Measurements from ENCODE around the gene LSP1. TPM values are rescaled to one million over a fixed set of nuclear protein-coding genes. Genes with fewer than 3 reads are reported as not detected.

LSP1 gene
- total RNA-seq, 1 donor from 2014 or later: not detected

GRCh38 chr11:1862588-1863351 is 9.9 kb downstream of the LSP1 start:
- H3K27me3 Mint-ChIP-seq: peaks cover 6% of the 10 kb centered on the region
- H3K9me3 Mint-ChIP-seq (ENCODE audit: low read depth): no peaks in the 10 kb centered on the region
- no peaks in the 10 kb centered on the region for H3K4me1 Mint-ChIP-seq (ENCODE audit: low read depth)
- no peak for DNase-seq (ENCODE audit: low spot score, unreplicated experiment)
- H3K36me3 Mint-ChIP-seq (ENCODE audit: insufficient read depth): no peaks in the 10 kb centered on the region
- no peak overlapping the region for H3K4me3 Mint-ChIP-seq (ENCODE audit: low read depth)
- TF ChIP-seq CTCF (IDR thresholded peaks at IDR 0.05; ENCODE audit: unreplicated experiment): no peak
- no peak overlapping the region for H3K27ac Mint-ChIP-seq

- no peak overlapping the region for H3K27ac Mint-ChIP-seq
- DNase-seq (ENCODE audit: low spot score, unreplicated experiment): no peak
Observed at GRCh38 chr11:1863352-1864216, 10.7 kb downstream of the LSP1 start.

GRCh38 chr11:1864231-1864630 is 11.3 kb downstream of the LSP1 start:
- no peak for DNase-seq (ENCODE audit: low spot score, unreplicated experiment)
- no peak for TF ChIP-seq CTCF (IDR thresholded peaks at IDR 0.05; ENCODE audit: unreplicated experiment)
- no peak overlapping the region for H3K4me3 Mint-ChIP-seq (ENCODE audit: low read depth)
- no peaks in the 10 kb centered on the region for H3K9me3 Mint-ChIP-seq (ENCODE audit: low read depth)
- peaks cover 10% of the 10 kb centered on the region for H3K27me3 Mint-ChIP-seq
- H3K36me3 Mint-ChIP-seq (ENCODE audit: insufficient read depth): no peaks in the 10 kb centered on the region
- H3K27ac Mint-ChIP-seq: no peak overlapping the region
- no peaks in the 10 kb centered on the region for H3K4me1 Mint-ChIP-seq (ENCODE audit: low read depth)

More at GRCh38 chr11:1863352-1864216, 10.7 kb downstream of the LSP1 start:
- TF ChIP-seq CTCF (IDR thresholded peaks at IDR 0.05; ENCODE audit: unreplicated experiment): no peak
- peaks cover 6% of the 10 kb centered on the region for H3K27me3 Mint-ChIP-seq
- no peaks in the 10 kb centered on the region for H3K9me3 Mint-ChIP-seq (ENCODE audit: low read depth)
- H3K4me3 Mint-ChIP-seq (ENCODE audit: low read depth): no peak overlapping the region
- H3K4me1 Mint-ChIP-seq (ENCODE audit: low read depth): no peaks in the 10 kb centered on the region
- H3K36me3 Mint-ChIP-seq (ENCODE audit: insufficient read depth): no peaks in the 10 kb centered on the region

- H3K4me3 Mint-ChIP-seq (ENCODE audit: low read depth): no peak overlapping the region
- H3K27ac Mint-ChIP-seq: no peak overlapping the region
- H3K27me3 Mint-ChIP-seq: peaks cover 15% of the 10 kb centered on the region
- no peak for DNase-seq (ENCODE audit: low spot score, unreplicated experiment)
- no peaks in the 10 kb centered on the region for H3K9me3 Mint-ChIP-seq (ENCODE audit: low read depth)
- no peaks in the 10 kb centered on the region for H3K4me1 Mint-ChIP-seq (ENCODE audit: low read depth)
- H3K36me3 Mint-ChIP-seq (ENCODE audit: insufficient read depth): no peaks in the 10 kb centered on the region
- no peak for TF ChIP-seq CTCF (IDR thresholded peaks at IDR 0.05; ENCODE audit: unreplicated experiment)
Observed at GRCh38 chr11:1864831-1865665, 12.2 kb downstream of the LSP1 start.

GRCh38 chr11:1866226-1866625 is 13.3 kb downstream of the LSP1 start:
- Mint-ChIP-seq H3K27me3 (peaks cover 24% of the 10 kb centered on the region), H3K27ac (no peak overlapping the region), H3K4me3 (ENCODE audit: low read depth) (no peak overlapping the region), H3K36me3 (ENCODE audit: insufficient read depth) (no peaks in the 10 kb centered on the region), H3K9me3 (ENCODE audit: low read depth) (no peaks in the 10 kb centered on the region), H3K4me1 (ENCODE audit: low read depth) (no peaks in the 10 kb centered on the region)
- no peak for DNase-seq (ENCODE audit: low spot score, unreplicated experiment)
- TF ChIP-seq CTCF (IDR thresholded peaks at IDR 0.05; ENCODE audit: unreplicated experiment): no peak

All from progenitor cell of endocrine pancreas (in vitro differentiated cells).